Measurements from ENCODE around the gene SMIM28. TPM values are rescaled to one million over a fixed set of nuclear protein-coding genes. Genes with fewer than 3 reads are reported as not detected.

The SMIM28 gene
- total RNA-seq, 1 donor from 2014 or later = not detected

DNA sequence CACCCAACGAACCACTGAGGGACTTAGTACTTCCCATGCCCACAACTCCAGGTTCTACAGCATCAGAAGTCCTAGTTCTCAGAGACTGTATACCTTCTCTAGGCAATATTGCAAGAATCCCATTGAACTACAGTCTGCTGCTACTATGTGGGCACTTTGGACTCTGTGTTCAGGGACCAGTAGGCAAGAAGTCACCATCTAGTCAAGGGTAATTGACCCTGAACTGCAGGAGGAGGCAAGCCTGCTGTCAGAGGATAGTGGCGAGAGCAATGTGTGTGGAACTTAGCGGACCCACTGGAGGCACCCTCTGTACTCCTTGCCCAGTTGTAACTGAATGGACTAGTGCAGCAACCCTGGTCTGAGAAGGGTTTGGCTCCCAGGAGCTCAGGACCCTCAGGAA, 42.1 kb downstream of the SMIM28 start:
- no peak overlapping the region for H3K27ac ChIP-seq
- H3K4me3 ChIP-seq = no peak overlapping the region
- no peaks in the 10 kb centered on the region for H3K4me1 ChIP-seq
- H3K9me3 ChIP-seq = no peaks in the 10 kb centered on the region
- DNase-seq (ENCODE audit: low spot score in 2 of 2) = no peak
- no peaks in the 10 kb centered on the region for H3K27me3 ChIP-seq
- TF ChIP-seq, protein P1, sequence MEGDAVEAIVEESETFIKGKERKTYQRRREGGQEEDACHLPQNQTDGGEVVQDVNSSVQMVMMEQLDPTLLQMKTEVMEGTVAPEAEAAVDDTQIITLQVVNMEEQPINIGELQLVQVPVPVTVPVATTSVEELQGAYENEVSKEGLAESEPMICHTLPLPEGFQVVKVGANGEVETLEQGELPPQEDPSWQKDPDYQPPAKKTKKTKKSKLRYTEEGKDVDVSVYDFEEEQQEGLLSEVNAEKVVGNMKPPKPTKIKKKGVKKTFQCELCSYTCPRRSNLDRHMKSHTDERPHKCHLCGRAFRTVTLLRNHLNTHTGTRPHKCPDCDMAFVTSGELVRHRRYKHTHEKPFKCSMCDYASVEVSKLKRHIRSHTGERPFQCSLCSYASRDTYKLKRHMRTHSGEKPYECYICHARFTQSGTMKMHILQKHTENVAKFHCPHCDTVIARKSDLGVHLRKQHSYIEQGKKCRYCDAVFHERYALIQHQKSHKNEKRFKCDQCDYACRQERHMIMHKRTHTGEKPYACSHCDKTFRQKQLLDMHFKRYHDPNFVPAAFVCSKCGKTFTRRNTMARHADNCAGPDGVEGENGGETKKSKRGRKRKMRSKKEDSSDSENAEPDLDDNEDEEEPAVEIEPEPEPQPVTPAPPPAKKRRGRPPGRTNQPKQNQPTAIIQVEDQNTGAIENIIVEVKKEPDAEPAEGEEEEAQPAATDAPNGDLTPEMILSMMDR (IDR thresholded peaks at IDR 0.05) = no peak
- intact Hi-C loops (cut with DNase I) = no loop called here
- peaks cover 2 to 11% of the 10 kb centered on the region in 2 donors for H3K36me3 ChIP-seq

GRCh38 chr6:138420356-138420755, 42.7 kb downstream of the SMIM28 start:
- no peak overlapping the region for H3K4me3 ChIP-seq
- intact Hi-C loops (cut with DNase I) = no loop called here
- no peaks in the 10 kb centered on the region for H3K4me1 ChIP-seq
- no peak for DNase-seq (ENCODE audit: low spot score in 2 of 2)
- no peaks in the 10 kb centered on the region for H3K9me3 ChIP-seq
- no peaks in the 10 kb centered on the region for H3K27me3 ChIP-seq
- peaks cover 2 to 11% of the 10 kb centered on the region in 2 donors for H3K36me3 ChIP-seq
- no peak overlapping the region for H3K27ac ChIP-seq
- TF ChIP-seq, protein P1 (IDR thresholded peaks at IDR 0.05) = no peak

DNA sequence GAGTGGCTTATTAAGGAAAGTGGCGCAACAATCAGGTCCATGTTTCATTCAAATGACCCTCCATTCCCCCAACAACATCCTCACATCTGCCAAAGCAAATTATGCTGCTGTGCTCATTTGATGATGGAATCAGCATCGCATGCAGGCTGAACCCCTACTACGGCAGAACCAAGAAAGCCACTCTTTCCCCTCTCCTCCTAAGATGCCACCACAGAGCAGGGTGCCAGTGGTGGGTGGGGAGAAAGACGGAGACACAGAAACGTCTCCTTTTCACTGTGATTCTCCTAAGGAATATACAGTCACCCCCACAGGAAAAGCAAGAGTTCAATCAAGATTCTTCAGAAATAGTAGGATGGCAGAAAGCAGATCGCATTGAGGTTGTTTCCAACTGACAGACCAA, 43.4 kb downstream of the SMIM28 start:
- intact Hi-C loops (cut with DNase I) = no loop called here
- no peak for DNase-seq (ENCODE audit: low spot score in 2 of 2)
- Histone ChIP-seq H3K4me3 (no peak overlapping the region), H3K27ac (no peak overlapping the region), H3K4me1 (no peaks in the 10 kb centered on the region), H3K27me3 (no peaks in the 10 kb centered on the region), H3K36me3 (peaks cover 2 to 11% of the 10 kb centered on the region in 2 donors), H3K9me3 (no peaks in the 10 kb centered on the region)
- TF ChIP-seq, protein P1 (IDR thresholded peaks at IDR 0.05) = no peak

DNA sequence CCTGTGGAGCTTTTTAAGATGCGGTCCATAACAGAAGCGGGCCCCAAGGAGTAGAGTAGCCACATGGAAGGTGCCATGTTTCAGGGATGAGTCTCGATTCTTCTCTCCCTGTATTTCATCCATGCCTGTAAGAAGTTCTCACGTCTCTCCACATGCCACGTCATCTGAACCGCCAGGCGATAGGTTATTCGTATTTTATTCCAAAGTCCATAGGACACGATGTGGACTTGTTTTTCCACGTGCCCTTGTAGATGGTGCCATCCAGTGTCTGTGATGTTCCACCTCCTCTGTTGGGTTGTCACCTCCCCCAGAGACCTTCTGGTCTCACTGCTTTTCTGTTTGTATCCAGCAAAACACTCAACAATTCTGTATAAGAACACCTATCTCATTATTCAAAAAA, 43.9 kb downstream of the SMIM28 start:
- TF ChIP-seq, protein P1 (IDR thresholded peaks at IDR 0.05) = no peak
- Histone ChIP-seq H3K27ac (no peak overlapping the region), H3K4me3 (no peak overlapping the region), H3K27me3 (no peaks in the 10 kb centered on the region), H3K36me3 (peaks cover 2 to 11% of the 10 kb centered on the region in 2 donors), H3K4me1 (no peaks in the 10 kb centered on the region), H3K9me3 (no peaks in the 10 kb centered on the region)
- DNase-seq (ENCODE audit: low spot score in 2 of 2) = no peak
- intact Hi-C loops (cut with DNase I) = no loop called here

- Histone ChIP-seq H3K36me3 (peaks cover under 1 to 3% of the 10 kb centered on the region in 2 donors), H3K4me1 (no peaks in the 10 kb centered on the region), H3K27ac (no peak overlapping the region), H3K4me3 (no peak overlapping the region), H3K27me3 (no peaks in the 10 kb centered on the region), H3K9me3 (no peaks in the 10 kb centered on the region)
- no peak for DNase-seq (ENCODE audit: low spot score in 2 of 2)
- TF ChIP-seq, protein P1 (IDR thresholded peaks at IDR 0.05) = no peak
- intact Hi-C loops (cut with DNase I) = no loop called here
These were observed 45.2 kb downstream of the SMIM28 start for GRCh38 chr6:138422861-138423260.

Measured in ascending aorta (tissue), 2 donors.